ENCODE data around the gene MRPL43.

Gene MRPL43

GRCh38 chr10:101029520-101030295 lies 42.4 kb upstream of the MRPL43 start:
- Histone ChIP-seq H3K4me2 (ENCODE audit: low read depth, low read length, poor library complexity, severe bottlenecking) (no peak overlapping the region), H3K9me2 (replicated peaks; ENCODE audit: low read depth, low read length) (no peaks in the 10 kb centered on the region), H3K9me3 (ENCODE audit: insufficient read depth, low read depth, low read length) (no peaks in the 10 kb centered on the region), H3K4me3 (ENCODE audit: low read length, poor library complexity, severe bottlenecking) (no peak overlapping the region), H3K27me3 (ENCODE audit: insufficient read depth, low read length, poor library complexity, severe bottlenecking) (no peaks in the 10 kb centered on the region), H4K20me1 (ENCODE audit: insufficient read depth, low read length, poor library complexity, severe bottlenecking) (no peaks in the 10 kb centered on the region), H3K79me2 (ENCODE audit: insufficient read depth, low read length) (no peaks in the 10 kb centered on the region; the same call in 1 of the 2 replicates), H3K4me1 (ENCODE audit: insufficient read depth, low read length, poor library complexity, severe bottlenecking) (peaks cover 26% of the 10 kb centered on the region), H3F3A (ENCODE audit: low read depth) (no peaks in the 10 kb centered on the region), H3K9ac (ENCODE audit: low read depth, low read length, poor library complexity, severe bottlenecking) (no peak overlapping the region), H2AFZ (ENCODE audit: low read length) (no peak overlapping the region), H3K36me3 (ENCODE audit: insufficient read depth, low read length) (no peaks in the 10 kb centered on the region)
- TF ChIP-seq CTCF (conservative IDR thresholded peaks at IDR 0.05; ENCODE audit: low read length) (peak; percentile 30; the same call in 1 of the 2 replicates), EZH2phosphoT487 (IDR thresholded peaks at IDR 0.05; ENCODE audit: borderline replicate concordance) (no peak)

DNA sequence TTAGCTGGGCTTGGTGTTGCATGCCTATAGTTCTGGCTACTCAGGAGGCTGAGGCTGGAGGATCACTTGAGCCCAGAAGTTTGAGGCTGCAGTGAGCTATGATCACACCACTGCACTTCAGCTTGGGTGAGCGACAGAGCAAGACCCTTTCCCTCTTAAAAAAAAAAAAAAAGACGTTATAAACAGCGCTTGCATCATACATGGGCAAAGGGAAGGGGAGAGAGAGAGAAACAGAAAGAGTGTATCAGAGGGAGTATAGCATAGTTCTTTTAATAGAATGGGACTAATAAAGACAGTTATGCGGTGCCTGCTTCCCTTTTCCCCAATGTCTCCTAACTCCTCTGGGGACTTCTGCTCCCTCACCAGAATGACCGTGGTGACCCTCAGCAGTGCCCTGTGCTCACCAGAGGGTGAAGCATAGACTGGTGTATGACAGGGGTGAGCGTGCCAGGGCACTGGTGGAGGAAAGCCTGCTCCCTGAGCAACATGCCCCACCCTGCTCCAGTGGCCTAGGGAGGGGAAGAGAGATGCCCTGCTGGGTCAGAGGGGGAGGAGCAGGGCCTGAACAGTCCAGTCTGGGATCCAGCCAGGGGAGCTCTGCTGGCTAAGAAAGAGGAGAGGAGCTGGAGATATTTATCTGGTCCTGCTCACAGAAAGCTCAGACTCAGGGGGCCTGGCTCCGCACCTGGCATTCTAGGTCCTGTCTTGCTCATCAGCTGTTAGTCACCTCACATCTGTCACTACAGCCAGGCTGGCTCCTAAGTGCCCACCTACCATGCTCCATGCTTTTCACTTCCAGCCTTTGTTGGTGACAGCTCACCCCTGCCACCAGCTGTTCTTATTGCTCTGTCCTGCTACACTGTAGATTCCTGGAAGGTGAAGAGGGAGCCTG lies 41.4 kb upstream of the MRPL43 start:
- H3K4me3 ChIP-seq (ENCODE audit: low read length, poor library complexity, severe bottlenecking) = no peak overlapping the region
- H3K4me2 ChIP-seq (ENCODE audit: low read depth, low read length, poor library complexity, severe bottlenecking) = no peak overlapping the region
- no peak overlapping the region for H2AFZ ChIP-seq (ENCODE audit: low read length)
- no peaks in the 10 kb centered on the region for H3K9me3 ChIP-seq (ENCODE audit: insufficient read depth, low read depth, low read length)
- no peaks in the 10 kb centered on the region; the same call in 1 of the 2 replicates for H3K79me2 ChIP-seq (ENCODE audit: insufficient read depth, low read length)
- TF ChIP-seq CTCF (conservative IDR thresholded peaks at IDR 0.05; ENCODE audit: low read length) = no peak
- no peak for TF ChIP-seq EZH2phosphoT487 (IDR thresholded peaks at IDR 0.05; ENCODE audit: borderline replicate concordance)
- H3F3A ChIP-seq (ENCODE audit: low read depth) = no peaks in the 10 kb centered on the region
- no peaks in the 10 kb centered on the region for H3K27me3 ChIP-seq (ENCODE audit: insufficient read depth, low read length, poor library complexity, severe bottlenecking)
- no peaks in the 10 kb centered on the region for H3K36me3 ChIP-seq (ENCODE audit: insufficient read depth, low read length)
- H3K9me2 ChIP-seq (replicated peaks; ENCODE audit: low read depth, low read length) = no peaks in the 10 kb centered on the region
- H3K9ac ChIP-seq (ENCODE audit: low read depth, low read length, poor library complexity, severe bottlenecking) = no peak overlapping the region
- H3K4me1 ChIP-seq (ENCODE audit: insufficient read depth, low read length, poor library complexity, severe bottlenecking) = peaks cover 23% of the 10 kb centered on the region
- no peaks in the 10 kb centered on the region for H4K20me1 ChIP-seq (ENCODE audit: insufficient read depth, low read length, poor library complexity, severe bottlenecking)

- H3F3A ChIP-seq (ENCODE audit: low read depth) = no peaks in the 10 kb centered on the region
- no peaks in the 10 kb centered on the region for H3K36me3 ChIP-seq (ENCODE audit: insufficient read depth, low read length)
- H3K4me3 ChIP-seq (ENCODE audit: low read length, poor library complexity, severe bottlenecking) = no peak overlapping the region
- no peaks in the 10 kb centered on the region for H4K20me1 ChIP-seq (ENCODE audit: insufficient read depth, low read length, poor library complexity, severe bottlenecking)
- no peak overlapping the region for H3K4me2 ChIP-seq (ENCODE audit: low read depth, low read length, poor library complexity, severe bottlenecking)
- H3K9me2 ChIP-seq (replicated peaks; ENCODE audit: low read depth, low read length) = no peaks in the 10 kb centered on the region
- H3K27me3 ChIP-seq (ENCODE audit: insufficient read depth, low read length, poor library complexity, severe bottlenecking) = no peaks in the 10 kb centered on the region
- H3K4me1 ChIP-seq (ENCODE audit: insufficient read depth, low read length, poor library complexity, severe bottlenecking) = peaks cover 11% of the 10 kb centered on the region
- TF ChIP-seq EZH2phosphoT487 (IDR thresholded peaks at IDR 0.05; ENCODE audit: borderline replicate concordance) (no peak), CTCF (conservative IDR thresholded peaks at IDR 0.05; ENCODE audit: low read length) (no peak)
- H3K79me2 ChIP-seq (ENCODE audit: insufficient read depth, low read length) = no peaks in the 10 kb centered on the region
- no peaks in the 10 kb centered on the region for H3K9me3 ChIP-seq (ENCODE audit: insufficient read depth, low read depth, low read length)
- no peak overlapping the region for H3K9ac ChIP-seq (ENCODE audit: low read depth, low read length, poor library complexity, severe bottlenecking)
- no peak overlapping the region for H2AFZ ChIP-seq (ENCODE audit: low read length)
Measured at GRCh38 chr10:101027106-101027720, 39.9 kb upstream of the MRPL43 start.
